ENCODE measurements around the gene SBF2. TPM values are rescaled to one million over a fixed set of nuclear protein-coding genes. Genes with fewer than 3 reads are reported as not detected.
"Not testable (repeated sequence)": the region's sequence is repeated elsewhere in the genome, so short reads cannot be mapped to it uniquely, and the experiment has no call there.

SBF2 gene
- total RNA-seq, 1 experiment from 2014 or later: 31.3 TPM

DNA sequence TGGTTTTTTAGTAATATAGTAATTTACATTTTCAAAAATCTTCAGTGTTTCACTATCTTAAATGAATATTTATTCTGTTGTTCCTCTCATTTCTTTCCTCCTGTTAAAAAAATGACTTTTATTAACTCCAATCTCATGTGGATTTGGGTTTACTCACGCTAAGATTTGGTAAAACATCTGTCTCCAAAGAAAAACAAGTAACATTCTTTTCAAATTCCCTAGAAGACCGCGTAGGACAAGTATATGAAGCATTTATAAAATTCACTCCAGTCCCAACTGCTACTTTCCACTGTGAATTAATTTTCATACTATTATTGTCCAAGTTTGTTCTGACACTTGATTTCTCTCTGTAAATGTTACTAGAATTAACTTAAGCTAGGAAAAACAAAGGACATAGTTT lies 26.2 kb downstream of the SBF2 start:
- H3K9ac ChIP-seq (ENCODE audit: low read length): no peak overlapping the region
- DNase-seq: no peak
- intact Hi-C loops (cut with micrococcal nuclease): no loop called here
- BruUV-seq (replicated peaks): no TSS peak
- no peaks in the 10 kb centered on the region for H3K9me2 ChIP-seq (replicated peaks; ENCODE audit: low read length)
- no peak overlapping the region for H3K4me2 ChIP-seq (ENCODE audit: low read length)
- H3K79me2 ChIP-seq (ENCODE audit: low read length): peaks cover 21% of the 10 kb centered on the region; the same call in 1 of the 2 replicates
- ChIA-PET CTCF (no interaction called here), POLR2A (ENCODE audit: unreplicated experiment) (no interaction called here)
- H3K9me3 ChIP-seq (ENCODE audit: low read length): no peaks in the 10 kb centered on the region
- no peaks in the 10 kb centered on the region for H4K20me1 ChIP-seq (ENCODE audit: low read length)
- no peaks in the 10 kb centered on the region for H3K36me3 ChIP-seq (ENCODE audit: low read depth, low read length)
- no peak for TF ChIP-seq EZH2phosphoT487 (IDR thresholded peaks at IDR 0.05; ENCODE audit: borderline replicate concordance, low read length)
- no peak for TF ChIP-seq EZH2 (IDR thresholded peaks at IDR 0.05; ENCODE audit: low read length, unreplicated experiment)
- TF ChIP-seq, protein P1, sequence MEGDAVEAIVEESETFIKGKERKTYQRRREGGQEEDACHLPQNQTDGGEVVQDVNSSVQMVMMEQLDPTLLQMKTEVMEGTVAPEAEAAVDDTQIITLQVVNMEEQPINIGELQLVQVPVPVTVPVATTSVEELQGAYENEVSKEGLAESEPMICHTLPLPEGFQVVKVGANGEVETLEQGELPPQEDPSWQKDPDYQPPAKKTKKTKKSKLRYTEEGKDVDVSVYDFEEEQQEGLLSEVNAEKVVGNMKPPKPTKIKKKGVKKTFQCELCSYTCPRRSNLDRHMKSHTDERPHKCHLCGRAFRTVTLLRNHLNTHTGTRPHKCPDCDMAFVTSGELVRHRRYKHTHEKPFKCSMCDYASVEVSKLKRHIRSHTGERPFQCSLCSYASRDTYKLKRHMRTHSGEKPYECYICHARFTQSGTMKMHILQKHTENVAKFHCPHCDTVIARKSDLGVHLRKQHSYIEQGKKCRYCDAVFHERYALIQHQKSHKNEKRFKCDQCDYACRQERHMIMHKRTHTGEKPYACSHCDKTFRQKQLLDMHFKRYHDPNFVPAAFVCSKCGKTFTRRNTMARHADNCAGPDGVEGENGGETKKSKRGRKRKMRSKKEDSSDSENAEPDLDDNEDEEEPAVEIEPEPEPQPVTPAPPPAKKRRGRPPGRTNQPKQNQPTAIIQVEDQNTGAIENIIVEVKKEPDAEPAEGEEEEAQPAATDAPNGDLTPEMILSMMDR (conservative IDR thresholded peaks at IDR 0.05; ENCODE audit: low read depth, low read length): no peak
- ATAC-seq: no peak
- H3K27me3 ChIP-seq (ENCODE audit: low read length): no peaks in the 10 kb centered on the region
- H3K27ac ChIP-seq (ENCODE audit: low read length): no peak overlapping the region
- no peak overlapping the region for H3K4me3 ChIP-seq (ENCODE audit: low read length)
- no peaks in the 10 kb centered on the region for H3F3A ChIP-seq (ENCODE audit: low read length, unreplicated experiment)
- H2AFZ ChIP-seq (ENCODE audit: low read length): no peak overlapping the region
- no peaks in the 10 kb centered on the region for H3K4me1 ChIP-seq (ENCODE audit: insufficient read depth, low read length)

DNA sequence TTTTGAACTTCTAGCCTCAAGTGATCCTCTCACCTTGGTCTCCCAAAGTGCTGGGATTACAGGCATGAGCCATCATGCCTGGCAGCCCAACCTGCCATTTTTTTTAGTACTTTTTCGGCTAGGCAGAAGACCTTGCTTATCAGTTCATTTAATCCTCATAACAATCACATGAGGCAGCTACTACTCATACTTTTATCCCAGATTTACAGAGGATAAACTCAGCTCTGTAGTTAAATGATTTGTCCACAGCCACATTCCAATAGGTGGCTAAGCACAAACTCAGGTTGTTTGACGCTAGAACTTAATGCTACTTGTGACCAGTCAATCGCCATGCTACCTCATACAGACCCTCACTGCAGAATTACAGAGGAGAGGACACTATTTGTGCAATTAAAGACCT lies 28.1 kb downstream of the SBF2 start:
- Histone ChIP-seq H4K20me1 (ENCODE audit: low read length) (no peaks in the 10 kb centered on the region), H3F3A (ENCODE audit: low read length, unreplicated experiment) (no peaks in the 10 kb centered on the region), H2AFZ (ENCODE audit: low read length) (no peak overlapping the region), H3K27me3 (ENCODE audit: low read length) (no peaks in the 10 kb centered on the region), H3K9me3 (ENCODE audit: low read length) (no peaks in the 10 kb centered on the region), H3K4me2 (ENCODE audit: low read length) (no peak overlapping the region), H3K79me2 (ENCODE audit: low read length) (peaks cover 28% of the 10 kb centered on the region), H3K4me1 (ENCODE audit: insufficient read depth, low read length) (peaks cover 9% of the 10 kb centered on the region), H3K9me2 (replicated peaks; ENCODE audit: low read length) (no peaks in the 10 kb centered on the region), H3K9ac (ENCODE audit: low read length) (no peak overlapping the region), H3K4me3 (ENCODE audit: low read length) (no peak overlapping the region), H3K27ac (ENCODE audit: low read length) (no peak overlapping the region), H3K36me3 (ENCODE audit: low read depth, low read length) (no peaks in the 10 kb centered on the region)
- ATAC-seq (no peak), DNase-seq (no peak)
- intact Hi-C loops (cut with micrococcal nuclease): no loop called here
- ChIA-PET CTCF (no interaction called here), POLR2A (ENCODE audit: unreplicated experiment) (no interaction called here)
- TF ChIP-seq, protein P1 (conservative IDR thresholded peaks at IDR 0.05; ENCODE audit: low read depth, low read length): no peak
- TF ChIP-seq EZH2 (IDR thresholded peaks at IDR 0.05; ENCODE audit: low read length, unreplicated experiment): no peak
- TF ChIP-seq EZH2phosphoT487 (IDR thresholded peaks at IDR 0.05; ENCODE audit: borderline replicate concordance, low read length): no peak
- BruUV-seq (replicated peaks): no TSS peak

DNA sequence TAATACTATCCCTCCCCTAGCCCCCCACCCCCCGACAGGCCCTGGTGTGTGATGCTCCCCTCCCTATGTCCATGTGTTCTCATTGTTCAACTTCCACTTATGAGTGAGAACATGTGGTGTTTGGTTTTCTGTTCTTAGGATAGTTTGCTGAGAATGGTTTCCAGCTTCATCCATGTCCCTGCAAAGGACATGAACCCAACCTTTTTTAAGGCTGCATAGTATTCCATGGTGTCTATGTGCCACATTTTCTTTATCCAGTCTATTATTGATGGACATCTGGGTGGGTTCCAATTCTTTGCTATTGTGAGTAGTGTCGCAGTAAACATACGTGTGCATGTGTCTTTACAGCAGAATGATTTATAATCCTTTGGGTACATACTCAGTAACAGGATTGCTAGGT lies 29.3 kb downstream of the SBF2 start:
- DNase-seq; BruUV-seq (replicated peaks); H3K4me1 ChIP-seq (ENCODE audit: insufficient read depth, low read length); H3K9me2 ChIP-seq (replicated peaks; ENCODE audit: low read length); H3K36me3 ChIP-seq (ENCODE audit: low read depth, low read length); intact Hi-C loops (cut with micrococcal nuclease); H3F3A ChIP-seq (ENCODE audit: low read length, unreplicated experiment); H4K20me1 ChIP-seq (ENCODE audit: low read length); CTCF ChIA-PET; POLR2A ChIA-PET (ENCODE audit: unreplicated experiment); H3K27ac ChIP-seq (ENCODE audit: low read length); H2AFZ ChIP-seq (ENCODE audit: low read length); H3K4me3 ChIP-seq (ENCODE audit: low read length); ATAC-seq; H3K27me3 ChIP-seq (ENCODE audit: low read length); H3K9me3 ChIP-seq (ENCODE audit: low read length); H3K9ac ChIP-seq (ENCODE audit: low read length); H3K4me2 ChIP-seq (ENCODE audit: low read length): not testable (repeated sequence)
- H3K79me2 ChIP-seq (ENCODE audit: low read length): peaks cover 31% of the 10 kb centered on the region
